SK-N-SH treated with all-trans-retinoic acid at 6 μM for 48 hours (cell line): ENCODE results near the gene ELOVL1.

Experiments used
- ESRRG ChIP-seq: fragments of 250-450 bp; sonication (Bioruptor Pico); IDR thresholded peaks from 2 replicates; pipeline ENCODE4 v1.6.1; 2021; ENCODE audit warnings: mild to moderate bottlenecking
- GLIS3 ChIP-seq: fragments of 250-450 bp; sonication (Bioruptor Pico); IDR thresholded peaks from 2 replicates; pipeline ENCODE4 v1.5.0; 2020; ENCODE audit warnings: mild to moderate bottlenecking, moderate library complexity
- RARB ChIP-seq: fragments of 250-450 bp; sonication (Bioruptor Pico); IDR thresholded peaks from 2 replicates; pipeline ENCODE4 v1.8.0; 2021; ENCODE audit warnings: mild to moderate bottlenecking, moderate library complexity
- TCF4 ChIP-seq: fragments of 250-450 bp; sonication (Bioruptor Pico); IDR thresholded peaks from 2 replicates; pipeline ENCODE4 v1.8.0; 2021; ENCODE audit warnings: mild to moderate bottlenecking, moderate library complexity, borderline replicate concordance
- TOX ChIP-seq: fragments of 250-450 bp; sonication (Bioruptor Pico); IDR thresholded peaks from 2 replicates; pipeline ENCODE4 v1.8.0; 2021; ENCODE audit warnings: mild to moderate bottlenecking, moderate library complexity, borderline replicate concordance
- ZFP30 ChIP-seq: fragments of 450-650 bp; formaldehyde crosslinking; IDR thresholded peaks from 2 replicates; pipeline ENCODE4 v1.5.0; 2022; ENCODE audit warnings: mild to moderate bottlenecking, moderate library complexity
- ZNF8 ChIP-seq: fragments of 450-650 bp; formaldehyde crosslinking; IDR thresholded peaks from 2 replicates; pipeline ENCODE4 v1.5.0; 2020; ENCODE audit warnings: mild to moderate bottlenecking, moderate library complexity
- TF ChIP-seq, protein P1 (sequence below): fragments of 250-450 bp; sonication (Bioruptor Pico); IDR thresholded peaks from 2 replicates; pipeline ENCODE4 v1.8.0; 2020; ENCODE audit warnings: mild to moderate bottlenecking, moderate library complexity, borderline replicate concordance
- TF ChIP-seq, protein P2 (sequence below): fragments of 250-450 bp; sonication (Bioruptor Pico); IDR thresholded peaks from 2 replicates; pipeline ENCODE4 v1.5.1; 2020; ENCODE audit warnings: low read depth, mild to moderate bottlenecking, moderate library complexity

- TF ChIP-seq RARB, result no peak
- TF ChIP-seq ZFP30 (CRISPR knock-in tag), result no peak
- no peak for TF ChIP-seq TCF4
- no peak for TF ChIP-seq TOX (CRISPR knock-in tag)
- TF ChIP-seq ESRRG, result no peak
- TF ChIP-seq, protein P1, sequence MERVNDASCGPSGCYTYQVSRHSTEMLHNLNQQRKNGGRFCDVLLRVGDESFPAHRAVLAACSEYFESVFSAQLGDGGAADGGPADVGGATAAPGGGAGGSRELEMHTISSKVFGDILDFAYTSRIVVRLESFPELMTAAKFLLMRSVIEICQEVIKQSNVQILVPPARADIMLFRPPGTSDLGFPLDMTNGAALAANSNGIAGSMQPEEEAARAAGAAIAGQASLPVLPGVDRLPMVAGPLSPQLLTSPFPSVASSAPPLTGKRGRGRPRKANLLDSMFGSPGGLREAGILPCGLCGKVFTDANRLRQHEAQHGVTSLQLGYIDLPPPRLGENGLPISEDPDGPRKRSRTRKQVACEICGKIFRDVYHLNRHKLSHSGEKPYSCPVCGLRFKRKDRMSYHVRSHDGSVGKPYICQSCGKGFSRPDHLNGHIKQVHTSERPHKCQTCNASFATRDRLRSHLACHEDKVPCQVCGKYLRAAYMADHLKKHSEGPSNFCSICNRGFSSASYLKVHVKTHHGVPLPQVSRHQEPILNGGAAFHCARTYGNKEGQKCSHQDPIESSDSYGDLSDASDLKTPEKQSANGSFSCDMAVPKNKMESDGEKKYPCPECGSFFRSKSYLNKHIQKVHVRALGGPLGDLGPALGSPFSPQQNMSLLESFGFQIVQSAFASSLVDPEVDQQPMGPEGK (CRISPR knock-in tag), result no peak
- TF ChIP-seq GLIS3 (CRISPR knock-in tag), result no peak
- TF ChIP-seq, protein P2, sequence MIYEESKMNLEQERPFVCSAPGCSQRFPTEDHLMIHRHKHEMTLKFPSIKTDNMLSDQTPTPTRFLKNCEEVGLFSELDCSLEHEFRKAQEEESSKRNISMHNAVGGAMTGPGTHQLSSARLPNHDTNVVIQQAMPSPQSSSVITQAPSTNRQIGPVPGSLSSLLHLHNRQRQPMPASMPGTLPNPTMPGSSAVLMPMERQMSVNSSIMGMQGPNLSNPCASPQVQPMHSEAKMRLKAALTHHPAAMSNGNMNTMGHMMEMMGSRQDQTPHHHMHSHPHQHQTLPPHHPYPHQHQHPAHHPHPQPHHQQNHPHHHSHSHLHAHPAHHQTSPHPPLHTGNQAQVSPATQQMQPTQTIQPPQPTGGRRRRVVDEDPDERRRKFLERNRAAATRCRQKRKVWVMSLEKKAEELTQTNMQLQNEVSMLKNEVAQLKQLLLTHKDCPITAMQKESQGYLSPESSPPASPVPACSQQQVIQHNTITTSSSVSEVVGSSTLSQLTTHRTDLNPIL (CRISPR knock-in tag), result no peak
- no peak for TF ChIP-seq ZNF8
Observed at GRCh38 chr1:43383449-43383848, 15.6 kb upstream of the ELOVL1 start.
